SK-N-SH (cell line): Measurements from ENCODE around the gene P2RY1. TPM values are rescaled to one million over a fixed set of nuclear protein-coding genes. Genes with fewer than 3 reads are reported as not detected.

ENCODE experiments used
- CTCF ChIA-PET: fragments of 300-600, 350-600 bp; formaldehyde crosslinking; extraction: SDS; loops from one replicate; lab custom pipeline; 2021; lab: Yijun Ruan, JAX
- POLR2A ChIA-PET: fragments of 350-600 bp; sonication (Branson Sonifier 250); formaldehyde crosslinking; extraction: SDS; loops from one replicate; lab custom pipeline; 2020; ENCODE audit warnings: antibody characterized with exemption, inconsistent platforms; lab: Yijun Ruan, JAX
- DNase-seq: peaks from one replicate; pipeline ENCODE4 v3.0.0; 2012
- H2AFZ ChIP-seq: fragments of 200-600 bp; sonication (generic); 2 replicates; pipeline ENCODE4 v1.8.1; 2016; ENCODE audit warnings: antibody characterized with exemption, mild to moderate bottlenecking, low read depth
- H3F3A ChIP-seq: fragments of 200-600 bp; sonication (generic); replicated peaks from 2 replicates; pipeline ENCODE3; 2016; ENCODE audit warnings: antibody characterized with exemption, mild to moderate bottlenecking; ENCODE audit not compliant: insufficient read depth
- H3K27ac ChIP-seq, 2 experiments: fragments of 200-500 bp in 1 of 2; fragments of 200-600 bp in 1 of 2; sonication (Bioruptor generic) in 1 of 2; sonication (generic), shearing (Covaris generic) in 1 of 2; 2 replicates each; pipeline versions ENCODE4 v1.5.1 to v1.6.1; 2014 to 2016; ENCODE audit warnings: low read depth in 2 of 2, inconsistent platforms in 1 of 2, low read length in 1 of 2, mild to moderate bottlenecking in 1 of 2, mixed read lengths in 1 of 2
- H3K27me3 ChIP-seq: fragments of 200-600 bp; sonication (generic), shearing (Covaris generic); 2 replicates; pipeline ENCODE4 v1.6.1; 2016; ENCODE audit warnings: mixed run types; ENCODE audit not compliant: insufficient read depth
- H3K36me3 ChIP-seq, 2 experiments: fragments of 200-500 bp in 1 of 2; fragments of 200-600 bp in 1 of 2; sonication (Bioruptor generic) in 1 of 2; sonication (generic) in 1 of 2; replicated peaks in 1 of 2; 2 replicates each; pipeline versions ENCODE3 to v1.5.1; 2014 to 2016; ENCODE audit warnings: low read length in 1 of 2, mild to moderate bottlenecking in 1 of 2; ENCODE audit not compliant: insufficient read depth in 2 of 2, control insufficient read depth in 1 of 2
- H3K4me1 ChIP-seq, 2 experiments: fragments of 200-500 bp in 1 of 2; fragments of 200-600 bp in 1 of 2; sonication (Bioruptor generic) in 1 of 2; sonication (generic), shearing (Covaris generic) in 1 of 2; 2 replicates each; pipeline versions ENCODE4 v1.5.1 to v1.6.1; 2014 to 2016; ENCODE audit warnings: low read depth in 1 of 2, low read length in 1 of 2, mixed run types in 1 of 2; ENCODE audit not compliant: insufficient read depth in 2 of 2, control insufficient read depth in 1 of 2
- H3K4me2 ChIP-seq: fragments of 200-600 bp; sonication (generic), shearing (Covaris generic); 2 replicates; pipeline ENCODE4 v1.6.1; 2017; ENCODE audit warnings: mixed run types
- H3K4me3 ChIP-seq, 2 experiments: fragments of 200-500 bp in 1 of 2; fragments of 200-600 bp in 1 of 2; sonication (Bioruptor generic) in 1 of 2; sonication (generic), shearing (Covaris generic) in 1 of 2; 2 replicates each; pipeline versions ENCODE4 v1.5.1 to v1.8.1; 2014 to 2016; ENCODE audit warnings: low read depth in 2 of 2, inconsistent platforms in 1 of 2, low read length in 1 of 2, mild to moderate bottlenecking in 1 of 2, mixed read lengths in 1 of 2, moderate library complexity in 1 of 2
- H3K79me2 ChIP-seq: fragments of 200-600 bp; sonication (generic); 2 replicates; pipeline ENCODE4 v1.8.1; 2017; ENCODE audit warnings: mild to moderate bottlenecking; ENCODE audit not compliant: insufficient read depth
- H3K9ac ChIP-seq: fragments of 200-600 bp; sonication (generic); 2 replicates; pipeline ENCODE4 v1.6.1; 2017; ENCODE audit warnings: mixed run types
- H3K9me2 ChIP-seq: fragments of 200-600 bp; sonication (generic); 2 replicates; pipeline ENCODE4 v1.6.1; 2017; ENCODE audit warnings: mixed run types
- H3K9me3 ChIP-seq: fragments of 200-600 bp; sonication (generic); 2 replicates; pipeline ENCODE4 v1.6.1; 2017; ENCODE audit warnings: mixed run types, mild to moderate bottlenecking, moderate library complexity
- H4K20me1 ChIP-seq: fragments of 200-600 bp; sonication (generic); 2 replicates; pipeline ENCODE4 v1.6.1; 2017; ENCODE audit warnings: mild to moderate bottlenecking, mixed run types; ENCODE audit not compliant: insufficient read depth
- CHD2 ChIP-seq: fragments of 150-350 bp; IDR thresholded peaks from 2 replicates; pipeline ENCODE4 v1.6.1; 2018; ENCODE audit warnings: low read length; ENCODE audit not compliant: partially characterized antibody
- ELF1 ChIP-seq: IDR thresholded peaks from 2 replicates; pipeline ENCODE4 v1.4.0; 2012
- EP300 ChIP-seq, 2 experiments: IDR thresholded peaks; 2 replicates each; pipeline versions ENCODE4 v1.4.0 to v1.6.1; 2012; ENCODE audit warnings: borderline replicate concordance in 1 of 2, low read depth in 1 of 2, low read length in 1 of 2
- EZH2phosphoT487 ChIP-seq: fragments of 200-600 bp; sonication (generic); IDR thresholded peaks from 2 replicates; pipeline ENCODE4 v1.6.1; 2017; ENCODE audit warnings: low read depth, mixed run types, mild to moderate bottlenecking, antibody characterized with exemption, moderate library complexity, borderline replicate concordance
- FOXJ3 ChIP-seq: sonication (generic); formaldehyde crosslinking; IDR thresholded peaks from 2 replicates; pipeline ENCODE4 v1.5.1; 2020; ENCODE audit warnings: mild to moderate bottlenecking, missing genetic modification reagents
- GABPA ChIP-seq: IDR thresholded peaks from 2 replicates; pipeline ENCODE4 v1.4.0; 2012; ENCODE audit warnings: low read depth, mild to moderate bottlenecking
- GATA2 ChIP-seq: sonication (generic); formaldehyde crosslinking; IDR thresholded peaks from 2 replicates; pipeline ENCODE4 v1.5.0; 2020; ENCODE audit warnings: mild to moderate bottlenecking, missing genetic modification reagents
- NRF1 ChIP-seq: IDR thresholded peaks from 2 replicates; pipeline ENCODE4 v1.6.1; 2012; ENCODE audit warnings: low read depth, mild to moderate bottlenecking, low read length
- PBX3 ChIP-seq: IDR thresholded peaks from 2 replicates; pipeline ENCODE4; 2012
- RAD21 ChIP-seq: IDR thresholded peaks from 2 replicates; pipeline ENCODE4 v1.6.1; 2012; ENCODE audit warnings: mild to moderate bottlenecking, low read length
- RCOR1 ChIP-seq: fragments of 150-350 bp; IDR thresholded peaks from 2 replicates; pipeline ENCODE4 v1.6.1; 2017; ENCODE audit warnings: antibody characterized with exemption, low read length
- SIN3A ChIP-seq: IDR thresholded peaks from 2 replicates; pipeline ENCODE4 v1.6.1; 2012; ENCODE audit warnings: low read depth, mild to moderate bottlenecking, low read length, moderate library complexity, borderline replicate concordance
- SMC3 ChIP-seq: IDR thresholded peaks from 2 replicates; pipeline ENCODE4 v1.6.1; 2012; ENCODE audit warnings: low read depth, low read length, improper control_type of control experiment
- TCF12 ChIP-seq: IDR thresholded peaks from 2 replicates; pipeline ENCODE4 v1.4.0; 2012
- YY1 ChIP-seq: IDR thresholded peaks from 2 replicates; pipeline ENCODE4 v1.4.0; 2012; ENCODE audit warnings: low read depth, mild to moderate bottlenecking
- WGBS: methylation state at CpG from one replicate; pipeline ENCODE4 v1.1.6; 2017; ENCODE audit warnings: low lambda C conversion rate; 5-methylcytosine and 5-hydroxymethylcytosine counted together
- polyA plus RNA-seq, 3 experiments: library from polyadenylated mRNA; depleted of rRNA; stranded (reverse); fragments of >200 nt; gene quantifications; 2 replicates each; pipeline ENCODE4 v1.2.3, GENCODE V29; 2012
- TF ChIP-seq, protein P1 (sequence below): fragments of 200-600 bp; sonication (generic); IDR thresholded peaks from 2 replicates; pipeline ENCODE4 v1.6.1; 2017; ENCODE audit warnings: antibody characterized with exemption, mild to moderate bottlenecking, moderate library complexity
- TF ChIP-seq, protein P2 (sequence below): fragments of 150-350 bp; IDR thresholded peaks from 2 replicates; pipeline ENCODE4 v1.6.1; 2016; ENCODE audit warnings: mild to moderate bottlenecking, low read depth, low read length

Gene P2RY1
- polyA plus RNA-seq, 1 of the 3 experiments (the other 2 are of a cell fraction): not detected

DNA sequence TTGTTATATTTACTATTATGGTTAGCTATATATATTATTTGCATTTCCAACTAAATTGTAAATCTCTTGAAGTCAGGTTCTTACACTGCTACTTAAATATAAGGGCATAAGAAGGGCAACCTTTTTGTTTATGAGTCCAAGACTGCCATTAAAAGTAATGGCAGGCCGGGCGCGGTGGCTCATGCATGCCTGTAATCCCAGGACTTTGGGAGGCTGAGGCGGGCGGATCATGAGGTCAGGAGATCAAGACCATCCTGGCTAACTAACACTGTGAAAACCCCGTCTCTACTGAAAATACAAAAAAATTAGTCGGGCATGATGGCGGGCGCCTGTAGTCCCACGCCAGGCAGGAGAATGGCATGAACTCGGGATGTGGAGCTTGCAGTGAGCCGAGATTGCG, 2.9 kb upstream of the P2RY1 start:
- Histone ChIP-seq H3K4me1 (peaks cover 0 to 8% of the 10 kb centered on the region in 2 experiments; a peak in 1 of 4 replicates), H2AFZ (no peak overlapping the region), H4K20me1 (no peaks in the 10 kb centered on the region), H3K27ac (no peak overlapping the region), H3K79me2 (no peaks in the 10 kb centered on the region), H3K9ac (no peak overlapping the region), H3K36me3 (no peaks in the 10 kb centered on the region), H3K27me3 (peaks cover 38% of the 10 kb centered on the region; the same call in 1 of the 2 replicates), H3K4me3 (no peak overlapping the region), H3F3A (no peaks in the 10 kb centered on the region), H3K9me2 (no peaks in the 10 kb centered on the region), H3K4me2 (no peak overlapping the region), H3K9me3 (no peaks in the 10 kb centered on the region)
- POLR2A ChIA-PET: no interaction called here
- WGBS: 35% methylated on average over 13 of the region's 13 CpGs
- no peak for TF ChIP-seq PBX3
- TF ChIP-seq YY1: no peak
- TF ChIP-seq RCOR1: no peak
- no peak for TF ChIP-seq SIN3A
- TF ChIP-seq RAD21: no peak
- DNase-seq: no peak
- CTCF ChIA-PET: no interaction called here

DNA sequence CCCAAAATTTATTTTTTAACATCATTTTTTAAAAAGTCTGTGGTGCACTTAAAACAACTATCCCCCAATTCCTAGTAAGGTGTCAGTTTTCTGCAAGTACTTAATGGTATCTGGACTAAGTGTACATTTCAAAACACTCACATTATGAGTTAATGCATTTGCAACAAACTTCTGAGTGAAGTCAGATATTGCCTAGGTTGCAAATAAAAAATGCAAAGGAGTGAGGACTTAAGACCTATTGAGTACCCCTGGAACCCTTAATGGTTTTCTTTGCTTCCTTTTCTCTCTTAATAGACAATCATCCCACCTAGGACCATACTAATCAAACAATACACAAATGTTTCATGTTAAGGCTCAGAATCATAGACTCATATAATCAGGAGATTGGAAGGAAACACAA, 1.8 kb upstream of the P2RY1 start:
- Histone ChIP-seq H2AFZ (no peak overlapping the region), H3K27me3 (peaks cover 47% of the 10 kb centered on the region; the same call in 1 of the 2 replicates), H4K20me1 (no peaks in the 10 kb centered on the region), H3K36me3 (no peaks in the 10 kb centered on the region), H3K79me2 (no peaks in the 10 kb centered on the region), H3K9me2 (no peaks in the 10 kb centered on the region), H3K4me1 (peaks cover 0 to 8% of the 10 kb centered on the region in 2 experiments; a peak in 1 of 4 replicates), H3K9ac (no peak overlapping the region), H3K4me2 (no peak overlapping the region), H3K27ac (no peak overlapping the region), H3F3A (no peaks in the 10 kb centered on the region), H3K9me3 (no peaks in the 10 kb centered on the region), H3K4me3 (no peak overlapping the region)
- no peak for TF ChIP-seq GABPA
- no peak for TF ChIP-seq NRF1
- TF ChIP-seq, protein P1, sequence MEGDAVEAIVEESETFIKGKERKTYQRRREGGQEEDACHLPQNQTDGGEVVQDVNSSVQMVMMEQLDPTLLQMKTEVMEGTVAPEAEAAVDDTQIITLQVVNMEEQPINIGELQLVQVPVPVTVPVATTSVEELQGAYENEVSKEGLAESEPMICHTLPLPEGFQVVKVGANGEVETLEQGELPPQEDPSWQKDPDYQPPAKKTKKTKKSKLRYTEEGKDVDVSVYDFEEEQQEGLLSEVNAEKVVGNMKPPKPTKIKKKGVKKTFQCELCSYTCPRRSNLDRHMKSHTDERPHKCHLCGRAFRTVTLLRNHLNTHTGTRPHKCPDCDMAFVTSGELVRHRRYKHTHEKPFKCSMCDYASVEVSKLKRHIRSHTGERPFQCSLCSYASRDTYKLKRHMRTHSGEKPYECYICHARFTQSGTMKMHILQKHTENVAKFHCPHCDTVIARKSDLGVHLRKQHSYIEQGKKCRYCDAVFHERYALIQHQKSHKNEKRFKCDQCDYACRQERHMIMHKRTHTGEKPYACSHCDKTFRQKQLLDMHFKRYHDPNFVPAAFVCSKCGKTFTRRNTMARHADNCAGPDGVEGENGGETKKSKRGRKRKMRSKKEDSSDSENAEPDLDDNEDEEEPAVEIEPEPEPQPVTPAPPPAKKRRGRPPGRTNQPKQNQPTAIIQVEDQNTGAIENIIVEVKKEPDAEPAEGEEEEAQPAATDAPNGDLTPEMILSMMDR: no peak
- no peak for TF ChIP-seq GATA2 (CRISPR knock-in tag)
- TF ChIP-seq CHD2: no peak
- TF ChIP-seq EP300 (IDR thresholded peaks at IDR 0.05; ENCODE audit: borderline replicate concordance in 1 of 2, low read depth in 1 of 2, low read length in 1 of 2): no peak
- TF ChIP-seq ELF1: no peak
- no peak for TF ChIP-seq SMC3
- TF ChIP-seq, protein P2, sequence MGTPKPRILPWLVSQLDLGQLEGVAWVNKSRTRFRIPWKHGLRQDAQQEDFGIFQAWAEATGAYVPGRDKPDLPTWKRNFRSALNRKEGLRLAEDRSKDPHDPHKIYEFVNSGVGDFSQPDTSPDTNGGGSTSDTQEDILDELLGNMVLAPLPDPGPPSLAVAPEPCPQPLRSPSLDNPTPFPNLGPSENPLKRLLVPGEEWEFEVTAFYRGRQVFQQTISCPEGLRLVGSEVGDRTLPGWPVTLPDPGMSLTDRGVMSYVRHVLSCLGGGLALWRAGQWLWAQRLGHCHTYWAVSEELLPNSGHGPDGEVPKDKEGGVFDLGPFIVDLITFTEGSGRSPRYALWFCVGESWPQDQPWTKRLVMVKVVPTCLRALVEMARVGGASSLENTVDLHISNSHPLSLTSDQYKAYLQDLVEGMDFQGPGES: no peak
- TF ChIP-seq TCF12: no peak
- TF ChIP-seq FOXJ3 (CRISPR knock-in tag): no peak
- TF ChIP-seq EZH2phosphoT487: no peak
- DNase-seq: no peak
- ChIA-PET POLR2A (no interaction called here), CTCF (no interaction called here)
